Mesendoderm (in vitro differentiated cells): ENCODE measurements around the gene EGLN2.
"Not testable (repeated sequence)": the region's sequence is repeated elsewhere in the genome, so short reads cannot be mapped to it uniquely, and the experiment has no call there.

ENCODE experiments used
- DNase-seq: peaks from one replicate; pipeline ENCODE4 v3.0.0; 2013
- H2AK5ac ChIP-seq: 2 replicates; pipeline ENCODE4 v1.6.1; 2013; ENCODE audit warnings: low read length, inconsistent platforms
- H2BK120ac ChIP-seq: 2 replicates; pipeline ENCODE4 v1.6.1; 2013; ENCODE audit warnings: low read depth, mild to moderate bottlenecking, low read length, moderate library complexity, mixed read lengths
- H2BK15ac ChIP-seq: replicated peaks from 2 replicates; pipeline ENCODE4 v1.6.1; 2013; ENCODE audit warnings: low read depth, mild to moderate bottlenecking, moderate library complexity
- H2BK5ac ChIP-seq: 2 replicates; pipeline ENCODE4 v1.6.1; 2013; ENCODE audit warnings: low read length, inconsistent platforms
- H3K18ac ChIP-seq: 2 replicates; pipeline ENCODE4 v1.6.1; 2013; ENCODE audit warnings: mild to moderate bottlenecking, low read length, mixed read lengths
- H3K23ac ChIP-seq: one replicate; pipeline ENCODE4 v1.6.1; 2013; ENCODE audit warnings: low read length
- H3K27ac ChIP-seq: 2 replicates; pipeline ENCODE4 v1.5.1; 2013; ENCODE audit warnings: low read depth, mild to moderate bottlenecking, inconsistent platforms, low read length, moderate library complexity
- H3K27me3 ChIP-seq: 2 replicates; pipeline ENCODE4 v1.6.1; 2013; ENCODE audit warnings: low read length, control low read depth, mild to moderate bottlenecking, inconsistent platforms; ENCODE audit not compliant: insufficient read depth, poor library complexity
- H3K36me3 ChIP-seq: 2 replicates; pipeline ENCODE4 v1.6.1; 2013; ENCODE audit warnings: low read length, inconsistent platforms; ENCODE audit not compliant: control insufficient read depth, insufficient read depth
- H3K4ac ChIP-seq: one replicate; pipeline ENCODE4 v1.6.1; 2013; ENCODE audit warnings: low read depth, mild to moderate bottlenecking, low read length, moderate library complexity
- H3K4me1 ChIP-seq: 2 replicates; pipeline ENCODE4 v1.6.1; 2013; ENCODE audit warnings: low read depth, low read length, inconsistent platforms; ENCODE audit not compliant: control insufficient read depth
- H3K4me2 ChIP-seq: 2 replicates; pipeline ENCODE4 v1.6.1; 2013; ENCODE audit warnings: low read length
- H3K4me3 ChIP-seq: 2 replicates; pipeline ENCODE4 v1.5.1; 2013; ENCODE audit warnings: mild to moderate bottlenecking, low read length
- H3K56ac ChIP-seq: one replicate; pipeline ENCODE4 v1.6.1; 2013; ENCODE audit warnings: low read length
- H3K79me1 ChIP-seq: 2 replicates; pipeline ENCODE4 v1.6.1; 2013; ENCODE audit warnings: low read length, inconsistent platforms
- H3K79me2 ChIP-seq: 2 replicates; pipeline ENCODE4 v1.6.1; 2013; ENCODE audit warnings: mild to moderate bottlenecking, low read length; ENCODE audit not compliant: control insufficient read depth, insufficient read depth
- H3K9ac ChIP-seq: 2 replicates; pipeline ENCODE4 v1.6.1; 2013; ENCODE audit warnings: low read length, inconsistent platforms
- H4K5ac ChIP-seq: one replicate; pipeline ENCODE4 v1.6.1; 2013; ENCODE audit warnings: low read length
- H4K8ac ChIP-seq: one replicate; pipeline ENCODE4 v1.6.1; 2013; ENCODE audit warnings: low read depth, mild to moderate bottlenecking, control low read depth, low read length, moderate library complexity
- WGBS: extraction: QIAGEN DNeasy Blood & Tissue Kit; methylation state at CpG from one replicate; pipeline ENCODE4 v1.1.7; 2013; ENCODE audit warnings: low lambda C conversion rate, missing lambda C conversion rate; ENCODE audit not compliant: insufficient coverage; ENCODE audit errors: extremely low coverage; 5-methylcytosine and 5-hydroxymethylcytosine counted together

The EGLN2 gene

GRCh38 chr19:40762754-40763470 lies 36.1 kb upstream of the EGLN2 start:
- H4K8ac ChIP-seq: no peak overlapping the region
- H3K27me3 ChIP-seq: no peaks in the 10 kb centered on the region
- H3K4me2 ChIP-seq: no peak overlapping the region
- no peak overlapping the region for H4K5ac ChIP-seq
- H3K79me2 ChIP-seq: peaks cover 6% of the 10 kb centered on the region
- H2BK5ac ChIP-seq: no peak overlapping the region
- no peak overlapping the region for H2AK5ac ChIP-seq
- no peak overlapping the region for H2BK120ac ChIP-seq
- H3K4me1 ChIP-seq: no peaks in the 10 kb centered on the region
- no peak overlapping the region for H3K27ac ChIP-seq
- DNase-seq: no peak
- H3K4me3 ChIP-seq: no peak overlapping the region
- WGBS: no CpG with 5 or more reads among the region's 17 CpGs
- H2BK15ac ChIP-seq: no peak overlapping the region
- no peak overlapping the region for H3K9ac ChIP-seq
- peaks cover 7% of the 10 kb centered on the region for H3K79me1 ChIP-seq
- no peak overlapping the region for H3K56ac ChIP-seq
- H3K23ac ChIP-seq: no peak overlapping the region
- H3K18ac ChIP-seq: no peak overlapping the region
- no peak overlapping the region for H3K4ac ChIP-seq
- H3K36me3 ChIP-seq: peaks cover 45% of the 10 kb centered on the region

- Histone ChIP-seq H2AK5ac (no peak overlapping the region), H4K8ac (no peak overlapping the region), H3K36me3 (peaks cover 43% of the 10 kb centered on the region), H3K4me2 (no peak overlapping the region), H4K5ac (no peak overlapping the region), H3K18ac (no peak overlapping the region), H3K27me3 (no peaks in the 10 kb centered on the region), H3K4ac (no peak overlapping the region), H3K79me1 (peaks cover 5% of the 10 kb centered on the region), H2BK120ac (no peak overlapping the region), H3K56ac (no peak overlapping the region), H2BK5ac (no peak overlapping the region), H3K27ac (no peak overlapping the region), H2BK15ac (no peak overlapping the region), H3K4me3 (no peak overlapping the region), H3K4me1 (no peaks in the 10 kb centered on the region), H3K23ac (no peak overlapping the region), H3K79me2 (peaks cover 4% of the 10 kb centered on the region), H3K9ac (no peak overlapping the region)
- no CpG with 5 or more reads among the region's 7 CpGs for WGBS
- no peak for DNase-seq
These were observed 35.5 kb upstream of the EGLN2 start for GRCh38 chr19:40763526-40763925.

GRCh38 chr19:40763963-40764362 lies 35.0 kb upstream of the EGLN2 start:
- no peak overlapping the region for H4K5ac ChIP-seq
- H3K4me3 ChIP-seq: no peak overlapping the region
- H4K8ac ChIP-seq: no peak overlapping the region
- H3K4ac ChIP-seq: no peak overlapping the region
- H3K79me2 ChIP-seq: peaks cover 4% of the 10 kb centered on the region
- H3K23ac ChIP-seq: no peak overlapping the region
- DNase-seq: no peak
- H3K36me3 ChIP-seq: peaks cover 43% of the 10 kb centered on the region
- H3K79me1 ChIP-seq: peaks cover 5% of the 10 kb centered on the region
- H2AK5ac ChIP-seq: no peak overlapping the region
- H3K18ac ChIP-seq: no peak overlapping the region
- H2BK15ac ChIP-seq: no peak overlapping the region
- H2BK120ac ChIP-seq: no peak overlapping the region
- H2BK5ac ChIP-seq: no peak overlapping the region
- no peak overlapping the region for H3K56ac ChIP-seq
- no peak overlapping the region for H3K27ac ChIP-seq
- no peak overlapping the region for H3K4me2 ChIP-seq
- no peak overlapping the region for H3K9ac ChIP-seq
- no peaks in the 10 kb centered on the region for H3K4me1 ChIP-seq
- no peaks in the 10 kb centered on the region for H3K27me3 ChIP-seq
- WGBS: no CpG with 5 or more reads among the region's 10 CpGs

- not testable (repeated sequence) for H3K4me2 ChIP-seq, H3K4me1 ChIP-seq, H3K9ac ChIP-seq, H3K4me3 ChIP-seq, H3K4ac ChIP-seq, H2BK5ac ChIP-seq, H3K27ac ChIP-seq, H3K23ac ChIP-seq, H4K8ac ChIP-seq, H3K79me1 ChIP-seq, H4K5ac ChIP-seq, H2AK5ac ChIP-seq, H3K27me3 ChIP-seq, DNase-seq, H2BK15ac ChIP-seq, H3K79me2 ChIP-seq, H3K18ac ChIP-seq, H3K56ac ChIP-seq, H2BK120ac ChIP-seq
- peaks cover 33% of the 10 kb centered on the region for H3K36me3 ChIP-seq
- no CpG with 5 or more reads among the region's 13 CpGs for WGBS
These were observed 32.6 kb upstream of the EGLN2 start for GRCh38 chr19:40766385-40766784.

GRCh38 chr19:40768869-40769268 lies 30.1 kb upstream of the EGLN2 start:
- H2BK15ac ChIP-seq: no peak overlapping the region
- no peaks in the 10 kb centered on the region for H3K79me1 ChIP-seq
- H3K23ac ChIP-seq: no peak overlapping the region
- H2BK120ac ChIP-seq: no peak overlapping the region
- H4K5ac ChIP-seq: no peak overlapping the region
- no CpG with 5 or more reads among the region's 5 CpGs for WGBS
- no peak overlapping the region for H3K4me2 ChIP-seq
- no peak for DNase-seq
- H3K36me3 ChIP-seq: peaks cover 16% of the 10 kb centered on the region
- no peaks in the 10 kb centered on the region for H3K4me1 ChIP-seq
- H2BK5ac ChIP-seq: no peak overlapping the region
- H3K9ac ChIP-seq: no peak overlapping the region
- no peaks in the 10 kb centered on the region for H3K27me3 ChIP-seq
- no peak overlapping the region for H3K56ac ChIP-seq
- H4K8ac ChIP-seq: no peak overlapping the region
- H3K4ac ChIP-seq: no peak overlapping the region
- H3K79me2 ChIP-seq: no peaks in the 10 kb centered on the region
- no peak overlapping the region for H3K18ac ChIP-seq
- H3K4me3 ChIP-seq: no peak overlapping the region
- no peak overlapping the region for H3K27ac ChIP-seq
- no peak overlapping the region for H2AK5ac ChIP-seq
